ENCODE data around the gene TMEM179.

Gene TMEM179

GRCh38 chr14:104589338-104590195, 15.0 kb downstream of the TMEM179 start:
- no peaks in the 10 kb centered on the region for H3K4me1 ChIP-seq (ENCODE audit: control insufficient read depth, low read depth, low read length)
- H3K4me3 ChIP-seq (ENCODE audit: low read length): no peak overlapping the region
- no peaks in the 10 kb centered on the region for H3K9me3 ChIP-seq (ENCODE audit: control insufficient read depth, low read depth, low read length)
- no peaks in the 10 kb centered on the region for H3K27me3 ChIP-seq (ENCODE audit: control insufficient read depth, insufficient read depth, low read length)
- no peaks in the 10 kb centered on the region for H3K36me3 ChIP-seq (ENCODE audit: control insufficient read depth, low read depth, low read length)
- no peak overlapping the region for H3K9ac ChIP-seq (ENCODE audit: low read length)
- H3K27ac ChIP-seq (ENCODE audit: low read length): no peak overlapping the region

- no peaks in the 10 kb centered on the region for H3K36me3 ChIP-seq (ENCODE audit: control insufficient read depth, low read depth, low read length)
- H3K27ac ChIP-seq (ENCODE audit: low read length): no peak overlapping the region
Observed at GRCh38 chr14:104588066-104588857, 16.3 kb downstream of the TMEM179 start.

GRCh38 chr14:104587641-104588040, 16.9 kb downstream of the TMEM179 start:
- Histone ChIP-seq H3K9ac (ENCODE audit: low read length) (no peak overlapping the region), H3K4me1 (ENCODE audit: control insufficient read depth, low read depth, low read length) (no peaks in the 10 kb centered on the region), H3K27me3 (ENCODE audit: control insufficient read depth, insufficient read depth, low read length) (no peaks in the 10 kb centered on the region), H3K27ac (ENCODE audit: low read length) (no peak overlapping the region), H3K36me3 (ENCODE audit: control insufficient read depth, low read depth, low read length) (no peaks in the 10 kb centered on the region), H3K4me3 (ENCODE audit: low read length) (no peak overlapping the region), H3K9me3 (ENCODE audit: control insufficient read depth, low read depth, low read length) (no peaks in the 10 kb centered on the region)

More at GRCh38 chr14:104588066-104588857, 16.3 kb downstream of the TMEM179 start:
- no peaks in the 10 kb centered on the region for H3K9me3 ChIP-seq (ENCODE audit: control insufficient read depth, low read depth, low read length)
- no peak overlapping the region for H3K9ac ChIP-seq (ENCODE audit: low read length)
- no peaks in the 10 kb centered on the region for H3K27me3 ChIP-seq (ENCODE audit: control insufficient read depth, insufficient read depth, low read length)
- H3K4me3 ChIP-seq (ENCODE audit: low read length): no peak overlapping the region
- no peaks in the 10 kb centered on the region for H3K4me1 ChIP-seq (ENCODE audit: control insufficient read depth, low read depth, low read length)

GRCh38 chr14:104586832-104587620, 17.5 kb downstream of the TMEM179 start:
- no peaks in the 10 kb centered on the region for H3K9me3 ChIP-seq (ENCODE audit: control insufficient read depth, low read depth, low read length)
- no peaks in the 10 kb centered on the region for H3K36me3 ChIP-seq (ENCODE audit: control insufficient read depth, low read depth, low read length)
- H3K9ac ChIP-seq (ENCODE audit: low read length): no peak overlapping the region
- H3K27ac ChIP-seq (ENCODE audit: low read length): no peak overlapping the region
- no peaks in the 10 kb centered on the region for H3K27me3 ChIP-seq (ENCODE audit: control insufficient read depth, insufficient read depth, low read length)
- no peaks in the 10 kb centered on the region for H3K4me1 ChIP-seq (ENCODE audit: control insufficient read depth, low read depth, low read length)
- no peak overlapping the region for H3K4me3 ChIP-seq (ENCODE audit: low read length)

- no peaks in the 10 kb centered on the region for H3K4me1 ChIP-seq (ENCODE audit: control insufficient read depth, low read depth, low read length)
Observed at GRCh38 chr14:104585966-104586697, 18.4 kb downstream of the TMEM179 start.

GRCh38 chr14:104584557-104584956, 20.0 kb downstream of the TMEM179 start:
- H3K4me3 ChIP-seq (ENCODE audit: low read length): no peak overlapping the region
- H3K27me3 ChIP-seq (ENCODE audit: control insufficient read depth, insufficient read depth, low read length): no peaks in the 10 kb centered on the region
- H3K4me1 ChIP-seq (ENCODE audit: control insufficient read depth, low read depth, low read length): no peaks in the 10 kb centered on the region

More at GRCh38 chr14:104585966-104586697, 18.4 kb downstream of the TMEM179 start:
- no peak overlapping the region for H3K4me3 ChIP-seq (ENCODE audit: low read length)
- H3K27ac ChIP-seq (ENCODE audit: low read length): no peak overlapping the region
- H3K27me3 ChIP-seq (ENCODE audit: control insufficient read depth, insufficient read depth, low read length): no peaks in the 10 kb centered on the region
- H3K9ac ChIP-seq (ENCODE audit: low read length): no peak overlapping the region
- no peaks in the 10 kb centered on the region for H3K36me3 ChIP-seq (ENCODE audit: control insufficient read depth, low read depth, low read length)
- H3K9me3 ChIP-seq (ENCODE audit: control insufficient read depth, low read depth, low read length): no peaks in the 10 kb centered on the region

GRCh38 chr14:104583424-104584306, 20.9 kb downstream of the TMEM179 start:
- H3K4me3 ChIP-seq (ENCODE audit: low read length): no peak overlapping the region
- H3K27ac ChIP-seq (ENCODE audit: low read length): no peak overlapping the region
- H3K27me3 ChIP-seq (ENCODE audit: control insufficient read depth, insufficient read depth, low read length): no peaks in the 10 kb centered on the region
- no peaks in the 10 kb centered on the region for H3K4me1 ChIP-seq (ENCODE audit: control insufficient read depth, low read depth, low read length)
- H3K9ac ChIP-seq (ENCODE audit: low read length): no peak overlapping the region
- H3K36me3 ChIP-seq (ENCODE audit: control insufficient read depth, low read depth, low read length): no peaks in the 10 kb centered on the region
- H3K9me3 ChIP-seq (ENCODE audit: control insufficient read depth, low read depth, low read length): no peaks in the 10 kb centered on the region

More at GRCh38 chr14:104584557-104584956, 20.0 kb downstream of the TMEM179 start:
- Histone ChIP-seq H3K36me3 (ENCODE audit: control insufficient read depth, low read depth, low read length) (no peaks in the 10 kb centered on the region), H3K27ac (ENCODE audit: low read length) (no peak overlapping the region), H3K9me3 (ENCODE audit: control insufficient read depth, low read depth, low read length) (no peaks in the 10 kb centered on the region), H3K9ac (ENCODE audit: low read length) (no peak overlapping the region)

- no peak overlapping the region for H3K9ac ChIP-seq (ENCODE audit: low read length)
- no peaks in the 10 kb centered on the region for H3K27me3 ChIP-seq (ENCODE audit: control insufficient read depth, insufficient read depth, low read length)
Observed at GRCh38 chr14:104582662-104583061, 21.9 kb downstream of the TMEM179 start.

GRCh38 chr14:104582005-104582404, 22.6 kb downstream of the TMEM179 start:
- no peaks in the 10 kb centered on the region for H3K27me3 ChIP-seq (ENCODE audit: control insufficient read depth, insufficient read depth, low read length)

More at GRCh38 chr14:104582662-104583061, 21.9 kb downstream of the TMEM179 start:
- Histone ChIP-seq H3K4me1 (ENCODE audit: control insufficient read depth, low read depth, low read length) (no peaks in the 10 kb centered on the region), H3K9me3 (ENCODE audit: control insufficient read depth, low read depth, low read length) (no peaks in the 10 kb centered on the region), H3K36me3 (ENCODE audit: control insufficient read depth, low read depth, low read length) (no peaks in the 10 kb centered on the region), H3K4me3 (ENCODE audit: low read length) (no peak overlapping the region), H3K27ac (ENCODE audit: low read length) (no peak overlapping the region)

GRCh38 chr14:104581521-104581920, 23.1 kb downstream of the TMEM179 start:
- no peak overlapping the region for H3K27ac ChIP-seq (ENCODE audit: low read length)
- H3K27me3 ChIP-seq (ENCODE audit: control insufficient read depth, insufficient read depth, low read length): no peaks in the 10 kb centered on the region
- H3K36me3 ChIP-seq (ENCODE audit: control insufficient read depth, low read depth, low read length): no peaks in the 10 kb centered on the region
- H3K4me1 ChIP-seq (ENCODE audit: control insufficient read depth, low read depth, low read length): no peaks in the 10 kb centered on the region
- H3K9me3 ChIP-seq (ENCODE audit: control insufficient read depth, low read depth, low read length): no peaks in the 10 kb centered on the region
- no peak overlapping the region for H3K4me3 ChIP-seq (ENCODE audit: low read length)
- no peak overlapping the region for H3K9ac ChIP-seq (ENCODE audit: low read length)

More at GRCh38 chr14:104582005-104582404, 22.6 kb downstream of the TMEM179 start:
- H3K9me3 ChIP-seq (ENCODE audit: control insufficient read depth, low read depth, low read length): no peaks in the 10 kb centered on the region
- H3K27ac ChIP-seq (ENCODE audit: low read length): no peak overlapping the region
- H3K9ac ChIP-seq (ENCODE audit: low read length): no peak overlapping the region
- no peak overlapping the region for H3K4me3 ChIP-seq (ENCODE audit: low read length)
- no peaks in the 10 kb centered on the region for H3K36me3 ChIP-seq (ENCODE audit: control insufficient read depth, low read depth, low read length)
- H3K4me1 ChIP-seq (ENCODE audit: control insufficient read depth, low read depth, low read length): no peaks in the 10 kb centered on the region

Measured in iPS-18a (cell line).